DOHH2 (cell line): ENCODE data around the gene CLMN.

Experiments
- CTCF ChIP-seq: fragments of 200-600 bp; sonication (generic); IDR thresholded peaks from one replicate; pipeline ENCODE4 v1.5.1; 2014; ENCODE audit warnings: antibody characterized with exemption, mild to moderate bottlenecking, low read depth, low read length; ENCODE audit not compliant: poor library complexity, severe bottlenecking
- EZH2phosphoT487 ChIP-seq: fragments of 200-600 bp; sonication (generic); IDR thresholded peaks from 2 replicates; pipeline ENCODE4 v1.6.1; 2017; ENCODE audit warnings: borderline replicate concordance, mild to moderate bottlenecking, antibody characterized with exemption, low read length, moderate library complexity, mixed read lengths

- TF ChIP-seq CTCF (no peak), EZH2phosphoT487 (no peak)
These were observed 128.9 kb downstream of the CLMN start for GRCh38 chr14:95190857-95191256.
